GM12865 (cell line): ENCODE measurements around the gene SEMA3G.

Experiments
- DNase-seq: peaks from one replicate; pipeline ENCODE4 v3.0.0; 2010; ENCODE audit warnings: low read depth
- H3K4me3 ChIP-seq: 2 replicates; pipeline ENCODE4 v1.5.1; 2011; ENCODE audit warnings: mild to moderate bottlenecking, low read depth, low read length, control low read depth
- CTCF ChIP-seq: IDR thresholded peaks from 2 replicates; pipeline ENCODE4 v1.5.1; 2011; ENCODE audit warnings: low read length, control low read depth, low read depth, inconsistent platforms; ENCODE audit not compliant: insufficient read depth; ENCODE audit errors: missing control alignments

SEMA3G gene

GRCh38 chr3:52440249-52440551 lies 4.7 kb downstream of the SEMA3G start:
- no peak for TF ChIP-seq CTCF
- DNase-seq: no peak
- no peak overlapping the region for H3K4me3 ChIP-seq

GRCh38 chr3:52439426-52440248 lies 5.3 kb downstream of the SEMA3G start:
- H3K4me3 ChIP-seq: no peak overlapping the region
- DNase-seq: no peak
- TF ChIP-seq CTCF: no peak

GRCh38 chr3:52438579-52439425 lies 6.1 kb downstream of the SEMA3G start:
- no peak overlapping the region for H3K4me3 ChIP-seq
- no peak for DNase-seq
- no peak for TF ChIP-seq CTCF

GRCh38 chr3:52438104-52438376 lies 6.9 kb downstream of the SEMA3G start:
- no peak for TF ChIP-seq CTCF

GRCh38 chr3:52437326-52438103 lies 7.4 kb downstream of the SEMA3G start:
- H3K4me3 ChIP-seq: no peak overlapping the region
- DNase-seq: no peak
- no peak for TF ChIP-seq CTCF

More at GRCh38 chr3:52438104-52438376, 6.9 kb downstream of the SEMA3G start:
- no peak for DNase-seq
- H3K4me3 ChIP-seq: no peak overlapping the region

GRCh38 chr3:52436500-52437149 lies 8.3 kb downstream of the SEMA3G start:
- no peak for TF ChIP-seq CTCF
- no peak overlapping the region for H3K4me3 ChIP-seq
- DNase-seq: no peak
